IMR-90 (cell line): Measurements from ENCODE around the gene RHOD. TPM values are rescaled to one million over a fixed set of nuclear protein-coding genes. Genes with fewer than 3 reads are reported as not detected.

ENCODE experiments used
- ATAC-seq: fragments of 200-7000 bp; cut with Tn5 transposase; 2 replicates; pipeline ENCODE4 v1.9.1; 2020; ENCODE audit warnings: low read depth, mild to moderate bottlenecking, moderate library complexity
- BruUV-seq: library from RNA; stranded (reverse); fragments of 400-500 nt; replicated peaks from 2 replicates; lab custom pipeline; 2021; lab: Mats Ljungman, UMichigan
- CTCF ChIA-PET: fragments of 300-600 bp; formaldehyde crosslinking; extraction: SDS; loops from one replicate; lab custom pipeline; 2021; ENCODE audit warnings: antibody characterized with exemption; lab: Yijun Ruan, JAX
- POLR2A ChIA-PET: fragments of 300-600 bp; sonication (Branson Sonifier 250); formaldehyde crosslinking; loops from one replicate; lab custom pipeline; 2022; ENCODE audit warnings: antibody characterized with exemption; ENCODE audit not compliant: unreplicated experiment; lab: Charles Lee
- DNase-seq: peaks from one replicate; pipeline ENCODE4 v3.0.0; 2013
- H2AFZ ChIP-seq: replicated peaks from 2 replicates; pipeline ENCODE3; 2013; ENCODE audit warnings: low read length, mild to moderate bottlenecking; ENCODE audit not compliant: poor library complexity
- H2AK5ac ChIP-seq: 2 replicates; pipeline ENCODE4 v1.6.1; 2013; ENCODE audit warnings: low read depth, low read length, inconsistent platforms
- H2AK9ac ChIP-seq: replicated peaks from 2 replicates; pipeline ENCODE3; 2013; ENCODE audit warnings: mild to moderate bottlenecking, low read depth, low read length, moderate library complexity; ENCODE audit not compliant: poor library complexity
- H2BK120ac ChIP-seq: 2 replicates; pipeline ENCODE4 v1.6.1; 2013; ENCODE audit warnings: low read depth, low read length, inconsistent platforms
- H2BK15ac ChIP-seq: 3 replicates; pipeline ENCODE4 v1.6.1; 2013; ENCODE audit warnings: low read depth, low read length, inconsistent platforms
- H2BK20ac ChIP-seq: 2 replicates; pipeline ENCODE4 v1.6.1; 2013; ENCODE audit warnings: low read depth, mild to moderate bottlenecking, inconsistent platforms, low read length, moderate library complexity
- H2BK5ac ChIP-seq: 2 replicates; pipeline ENCODE4 v1.6.1; 2013; ENCODE audit warnings: mild to moderate bottlenecking, low read depth, low read length, inconsistent platforms; ENCODE audit not compliant: poor library complexity, severe bottlenecking
- H3K14ac ChIP-seq: replicated peaks from 2 replicates; pipeline ENCODE4 v1.6.1; 2013; ENCODE audit warnings: low read depth, low read length, inconsistent platforms
- H3K18ac ChIP-seq: 2 replicates; pipeline ENCODE4 v1.6.1; 2013; ENCODE audit warnings: low read depth, low read length, control low read depth
- H3K23ac ChIP-seq: 2 replicates; pipeline ENCODE4 v1.6.1; 2013; ENCODE audit warnings: low read depth, low read length, inconsistent platforms
- H3K27ac ChIP-seq: 2 replicates; pipeline ENCODE4 v1.5.1; 2013; ENCODE audit warnings: mild to moderate bottlenecking, control low read depth, low read length; ENCODE audit not compliant: insufficient read depth
- H3K27me3 ChIP-seq: 2 replicates; pipeline ENCODE4 v1.6.1; 2013; ENCODE audit warnings: low read length; ENCODE audit not compliant: control insufficient read depth, insufficient read depth
- H3K36me3 ChIP-seq: 2 replicates; pipeline ENCODE4 v1.6.1; 2013; ENCODE audit warnings: low read length, mixed read lengths; ENCODE audit not compliant: control insufficient read depth, insufficient read depth
- H3K4ac ChIP-seq: 2 replicates; pipeline ENCODE4 v1.6.1; 2013; ENCODE audit warnings: low read depth, low read length, inconsistent platforms
- H3K4me1 ChIP-seq: 2 replicates; pipeline ENCODE4 v1.6.1; 2013; ENCODE audit warnings: low read length, mixed read lengths; ENCODE audit not compliant: control insufficient read depth, insufficient read depth
- H3K4me2 ChIP-seq: 2 replicates; pipeline ENCODE4 v1.6.1; 2013; ENCODE audit warnings: low read depth, mild to moderate bottlenecking, control low read depth, low read length, moderate library complexity
- H3K4me3 ChIP-seq: 2 replicates; pipeline ENCODE4 v1.5.1; 2013; ENCODE audit warnings: low read depth, mild to moderate bottlenecking, control low read depth, low read length, moderate library complexity; ENCODE audit not compliant: insufficient read depth
- H3K56ac ChIP-seq: 2 replicates; pipeline ENCODE4 v1.6.1; 2013; ENCODE audit warnings: low read length, inconsistent platforms; ENCODE audit not compliant: insufficient read depth; ENCODE audit errors: extremely low read depth
- H3K79me1 ChIP-seq, 2 experiments: 2 replicates each; pipeline ENCODE4 v1.6.1; 2013; ENCODE audit warnings: low read length in 2 of 2, inconsistent platforms in 1 of 2, low read depth in 1 of 2
- H3K9ac ChIP-seq: 2 replicates; pipeline ENCODE4 v1.6.1; 2013; ENCODE audit warnings: low read depth, low read length, control low read depth
- H3K9me1 ChIP-seq: 2 replicates; pipeline ENCODE4 v1.6.1; 2013; ENCODE audit warnings: low read length, inconsistent platforms; ENCODE audit not compliant: insufficient read depth
- H3K9me3 ChIP-seq: 2 replicates; pipeline ENCODE4 v1.6.1; 2013; ENCODE audit warnings: low read length; ENCODE audit not compliant: control insufficient read depth, insufficient read depth
- H4K20me1 ChIP-seq: 2 replicates; pipeline ENCODE4 v1.6.1; 2013; ENCODE audit warnings: low read length, inconsistent platforms; ENCODE audit not compliant: insufficient read depth
- H4K5ac ChIP-seq: 2 replicates; pipeline ENCODE4 v1.6.1; 2013; ENCODE audit warnings: mild to moderate bottlenecking, low read depth, low read length, control low read depth
- H4K8ac ChIP-seq, 2 experiments: 2 replicates each; pipeline ENCODE4 v1.6.1; 2013; ENCODE audit warnings: low read depth in 2 of 2, low read length in 2 of 2, control low read depth in 1 of 2, inconsistent platforms in 1 of 2
- H4K91ac ChIP-seq: 2 replicates; pipeline ENCODE4 v1.6.1; 2013; ENCODE audit warnings: low read depth, low read length, inconsistent platforms; ENCODE audit not compliant: insufficient read depth
- BHLHE40 ChIP-seq: fragments of 150-350 bp; IDR thresholded peaks from 2 replicates; pipeline ENCODE4 v1.6.1; 2016; ENCODE audit warnings: mild to moderate bottlenecking, low read depth, low read length
- CEBPB ChIP-seq: IDR thresholded peaks from 2 replicates; pipeline ENCODE4 v1.6.1; 2012; ENCODE audit warnings: low read depth, low read length, improper control_type of control experiment
- CHD1 ChIP-seq: IDR thresholded peaks from 2 replicates; pipeline ENCODE4 v1.6.1; 2012; ENCODE audit warnings: low read depth, low read length, improper control_type of control experiment
- CTCF ChIP-seq: conservative IDR thresholded peaks from 2 replicates; pipeline ENCODE4 v1.5.1; 2012; ENCODE audit warnings: mild to moderate bottlenecking, low read depth, low read length, improper control_type of control experiment
- ELK1 ChIP-seq: fragments of 150-350 bp; IDR thresholded peaks from 2 replicates; pipeline ENCODE4 v1.6.1; 2016; ENCODE audit warnings: low read depth, mild to moderate bottlenecking, low read length, moderate library complexity, borderline replicate concordance
- FOS ChIP-seq: fragments of 150-350 bp; IDR thresholded peaks from 2 replicates; pipeline ENCODE4 v1.6.1; 2016; ENCODE audit warnings: low read depth, low read length
- MAFK ChIP-seq: IDR thresholded peaks from 2 replicates; pipeline ENCODE4 v1.6.1; 2012; ENCODE audit warnings: low read depth, low read length, improper control_type of control experiment
- MAZ ChIP-seq: IDR thresholded peaks from 2 replicates; pipeline ENCODE4 v1.6.1; 2012; ENCODE audit warnings: low read depth, mild to moderate bottlenecking, low read length, improper control_type of control experiment, moderate library complexity, borderline replicate concordance
- MXI1 ChIP-seq: IDR thresholded peaks from 2 replicates; pipeline ENCODE4 v1.6.1; 2012; ENCODE audit warnings: low read depth, mild to moderate bottlenecking, low read length, moderate library complexity, borderline replicate concordance
- NFE2L2 ChIP-seq: fragments of 150-350 bp; IDR thresholded peaks from 2 replicates; pipeline ENCODE4 v1.6.1; 2016; ENCODE audit warnings: low read depth, mild to moderate bottlenecking, low read length
- POLR2A ChIP-seq: IDR thresholded peaks from 2 replicates; pipeline ENCODE4 v1.6.1; 2012; ENCODE audit warnings: mild to moderate bottlenecking, low read depth, low read length
- RAD21 ChIP-seq: IDR thresholded peaks from 2 replicates; pipeline ENCODE4 v1.6.1; 2012; ENCODE audit warnings: low read length, improper control_type of control experiment
- RCOR1 ChIP-seq: IDR thresholded peaks from 2 replicates; pipeline ENCODE4 v1.6.1; 2012; ENCODE audit warnings: mild to moderate bottlenecking, low read length, improper control_type of control experiment; ENCODE audit not compliant: insufficient replicate concordance
- RFX5 ChIP-seq: IDR thresholded peaks from 2 replicates; pipeline ENCODE4 v1.8.0; 2012; ENCODE audit warnings: low read depth, mild to moderate bottlenecking, low read length, moderate library complexity
- SMC3 ChIP-seq: fragments of 150-350 bp; IDR thresholded peaks from 2 replicates; pipeline ENCODE4 v1.6.1; 2016; ENCODE audit warnings: low read depth, mild to moderate bottlenecking, antibody characterized with exemption, low read length, moderate library complexity
- USF2 ChIP-seq: fragments of 150-350 bp; IDR thresholded peaks from 2 replicates; pipeline ENCODE4 v1.6.1; 2017; ENCODE audit warnings: mild to moderate bottlenecking, antibody characterized with exemption, low read length, low read depth
- whole genome bisulfite sequencing, 2 experiments: methylation state at CpG; one replicate each; pipeline versions ENCODE4 v1.1.5 to v1.1.7; 2013; ENCODE audit warnings: missing lambda C conversion rate in 2 of 2; ENCODE audit not compliant: insufficient read length in 1 of 2; ENCODE audit errors: extremely low coverage in 2 of 2; 5-methylcytosine and 5-hydroxymethylcytosine counted together
- dilution Hi-C: fragments of 300-500 bp; cut with HindIII; formaldehyde crosslinking; loops from one replicate; pipeline ENCODE4 v1.14.3; 2018; ENCODE audit warnings: low sequenced_read_pairs; ENCODE audit not compliant: unreplicated experiment
- in situ Hi-C: fragments of 300-500 bp; cut with MboI; formaldehyde crosslinking; loops from 3 replicates; pipeline ENCODE4 v1.14.3; 2019; ENCODE audit warnings: low sequenced_read_pairs, inconsistent platforms, mixed read lengths
- intact Hi-C: fragments of 100-400 bp; cut with micrococcal nuclease; formaldehyde crosslinking; loops from 2 replicates; pipeline ENCODE4 v1.10.0; 2022
- polyA plus RNA-seq, 3 experiments: library from polyadenylated mRNA; depleted of rRNA; stranded (reverse); fragments of >200 nt; gene quantifications; 2 replicates each; pipeline ENCODE4 v1.2.3, GENCODE V29; 2012; ENCODE audit warnings: low replicate concordance in 1 of 3
- total RNA-seq: library from RNA; depleted of rRNA; stranded (reverse); fragments of >200 nt; gene quantifications from 2 replicates; pipeline ENCODE4 v1.2.3, GENCODE V29; 2012

Gene RHOD
- total and polyA plus RNA-seq, 2 of the 4 experiments (the other 2 are of a cell fraction): 4.7 to 10.9 TPM

- Histone ChIP-seq H3K27me3 (peaks cover 12% of the 10 kb centered on the region), H3K23ac (no peak overlapping the region), H3K36me3 (no peaks in the 10 kb centered on the region), H3K4me1 (peaks cover 9% of the 10 kb centered on the region; the same call in 1 of the 2 replicates), H3K4me2 (no peak overlapping the region), H3K18ac (no peak overlapping the region), H2BK20ac (no peak overlapping the region), H3K56ac (no peak overlapping the region), H3K4me3 (no peak overlapping the region), H3K9me1 (no peaks in the 10 kb centered on the region), H3K79me1 (no peaks in the 10 kb centered on the region), H3K14ac (no peak overlapping the region), H4K91ac (no peak overlapping the region; the same call in 1 of the 2 replicates), H4K20me1 (no peaks in the 10 kb centered on the region), H2AK9ac (no peak overlapping the region), H4K8ac (no peak overlapping the region), H2AFZ (no peak overlapping the region), H3K9ac (no peak overlapping the region), H2BK120ac (no peak overlapping the region), H2BK15ac (no peak overlapping the region), H2BK5ac (no peak overlapping the region), H4K5ac (no peak overlapping the region), H3K9me3 (no peaks in the 10 kb centered on the region), H3K27ac (no peak overlapping the region), H3K4ac (no peak overlapping the region), H2AK5ac (no peak overlapping the region)
- ATAC-seq (no peak), DNase-seq (no peak)
- ChIA-PET CTCF (interaction anchor here (0.6 to 0.8 kb wide), 3 partner anchors 34 to 310 kb away, joined by 3 to 8 read pairs (median 3); no protein-coding TSS in a partner anchor), POLR2A (no interaction called here)
- dilution Hi-C loops: no loop called here
- in situ Hi-C loops: no loop called here
- TF ChIP-seq MAFK: no peak
- TF ChIP-seq CTCF: no peak
- no peak for TF ChIP-seq MXI1
- TF ChIP-seq RAD21: no peak
- TF ChIP-seq NFE2L2: no peak
- no peak for TF ChIP-seq CHD1
- no peak for TF ChIP-seq USF2
- no peak for TF ChIP-seq POLR2A
- no peak for TF ChIP-seq RCOR1
- TF ChIP-seq MAZ: no peak
- TF ChIP-seq SMC3: no peak
- no peak for TF ChIP-seq FOS
- TF ChIP-seq CEBPB: no peak
- TF ChIP-seq BHLHE40: no peak
- no peak for TF ChIP-seq ELK1
- no peak for TF ChIP-seq RFX5
- intact Hi-C loops: no loop called here
- no TSS peak for BruUV-seq
- WGBS, 2 experiments: 100% methylated on average over 2 of the region's 6 CpGs; no CpG with 5 or more reads in 1 of the 2 experiments
Observed at GRCh38 chr11:67020949-67021348, 35.7 kb upstream of the RHOD start.
